NCI-H446 treated with DMSO at 0.1 percent for 48 hours (cell line): ENCODE measurements around the gene RABL6.
"Not testable (repeated sequence)": the region's sequence is repeated elsewhere in the genome, so short reads cannot be mapped to it uniquely, and the experiment has no call there.

Experiments used
- DNase-seq: peaks from one replicate; lab custom pipeline; 2025; lab: John Stamatoyannopoulos, UW

RABL6 gene

GRCh38 chr9:136821826-136822544 lies 14.2 kb downstream of the RABL6 start:
- DNase-seq, result no peak

DNA sequence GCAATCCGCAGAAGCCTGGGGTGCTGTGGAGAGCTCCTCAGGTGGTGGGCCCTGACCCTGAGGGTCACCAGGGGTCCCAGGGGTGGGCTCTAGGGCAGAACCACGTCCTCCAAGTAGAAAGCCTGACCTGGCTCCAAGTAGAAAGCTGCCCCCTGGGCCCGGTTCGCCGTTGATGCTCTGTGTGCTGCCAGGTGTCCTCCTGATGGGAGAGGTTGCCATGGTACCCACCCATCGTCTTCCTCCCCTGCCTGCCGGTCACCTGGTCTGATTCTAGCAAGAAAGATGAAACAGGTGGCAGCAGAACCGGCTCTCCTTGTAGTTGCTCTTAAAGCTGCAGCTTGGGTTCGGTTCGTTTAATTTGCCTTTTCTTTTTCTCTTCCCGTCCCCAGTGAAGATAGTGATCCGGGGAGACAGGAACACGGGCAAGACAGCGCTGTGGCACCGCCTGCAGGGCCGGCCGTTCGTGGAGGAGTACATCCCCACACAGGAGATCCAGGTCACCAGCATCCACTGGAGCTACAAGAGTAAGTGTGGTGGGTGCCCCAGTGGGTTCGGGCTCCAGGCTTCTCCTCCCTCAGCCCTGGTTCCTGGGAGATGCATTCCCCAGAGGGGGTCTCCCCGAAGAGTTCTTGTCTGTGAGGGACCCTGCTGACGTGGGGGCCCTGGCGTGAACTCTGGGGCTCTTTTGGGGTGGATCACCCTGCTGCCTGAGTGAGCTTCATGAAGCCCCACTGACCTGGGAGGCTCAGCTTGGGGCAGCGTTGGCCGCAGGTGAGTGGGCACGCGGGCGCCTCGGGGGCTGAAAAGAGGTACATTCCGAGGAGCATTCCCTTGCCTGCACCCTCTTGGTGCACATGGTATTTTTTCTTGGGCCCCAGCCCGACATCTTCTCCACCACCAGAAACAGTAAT lies 15.6 kb downstream of the RABL6 start:
- DNase-seq, result no peak

DNA sequence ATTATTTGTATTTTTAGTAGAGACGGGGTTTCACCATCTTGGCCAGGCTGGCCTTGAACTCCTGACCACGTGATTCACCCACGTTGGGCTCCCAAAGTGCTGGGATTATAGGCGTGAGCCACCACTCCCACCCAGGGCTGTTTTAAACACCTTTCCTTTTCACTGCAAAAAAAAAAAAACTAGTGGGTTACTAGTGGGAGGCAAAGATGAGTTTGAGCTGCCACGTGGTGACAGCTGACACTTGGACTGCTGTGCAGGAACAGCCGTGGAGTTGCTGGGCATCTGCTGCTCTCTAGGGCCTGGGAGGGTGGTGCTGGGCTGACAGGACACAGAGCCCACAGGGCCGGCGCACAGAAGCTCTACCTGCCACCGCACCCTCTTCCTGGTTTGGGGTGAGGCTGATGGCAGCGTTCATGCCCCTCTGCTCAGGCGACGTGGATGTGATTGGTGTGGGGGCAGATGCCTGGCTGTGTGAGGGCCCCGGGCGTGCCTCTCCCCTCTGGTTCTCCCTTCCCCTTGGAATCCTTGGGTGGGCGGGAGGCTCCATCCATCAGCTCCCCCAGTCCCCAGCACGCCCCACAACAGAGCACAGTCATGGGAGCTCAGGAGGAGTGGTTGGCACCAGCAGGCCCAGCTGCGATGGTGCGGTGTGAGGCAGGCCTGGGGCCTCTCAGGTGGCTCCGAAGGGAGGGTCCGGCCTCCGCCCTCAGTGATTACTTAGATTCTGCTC lies 16.9 kb downstream of the RABL6 start:
- no peak for DNase-seq

DNA sequence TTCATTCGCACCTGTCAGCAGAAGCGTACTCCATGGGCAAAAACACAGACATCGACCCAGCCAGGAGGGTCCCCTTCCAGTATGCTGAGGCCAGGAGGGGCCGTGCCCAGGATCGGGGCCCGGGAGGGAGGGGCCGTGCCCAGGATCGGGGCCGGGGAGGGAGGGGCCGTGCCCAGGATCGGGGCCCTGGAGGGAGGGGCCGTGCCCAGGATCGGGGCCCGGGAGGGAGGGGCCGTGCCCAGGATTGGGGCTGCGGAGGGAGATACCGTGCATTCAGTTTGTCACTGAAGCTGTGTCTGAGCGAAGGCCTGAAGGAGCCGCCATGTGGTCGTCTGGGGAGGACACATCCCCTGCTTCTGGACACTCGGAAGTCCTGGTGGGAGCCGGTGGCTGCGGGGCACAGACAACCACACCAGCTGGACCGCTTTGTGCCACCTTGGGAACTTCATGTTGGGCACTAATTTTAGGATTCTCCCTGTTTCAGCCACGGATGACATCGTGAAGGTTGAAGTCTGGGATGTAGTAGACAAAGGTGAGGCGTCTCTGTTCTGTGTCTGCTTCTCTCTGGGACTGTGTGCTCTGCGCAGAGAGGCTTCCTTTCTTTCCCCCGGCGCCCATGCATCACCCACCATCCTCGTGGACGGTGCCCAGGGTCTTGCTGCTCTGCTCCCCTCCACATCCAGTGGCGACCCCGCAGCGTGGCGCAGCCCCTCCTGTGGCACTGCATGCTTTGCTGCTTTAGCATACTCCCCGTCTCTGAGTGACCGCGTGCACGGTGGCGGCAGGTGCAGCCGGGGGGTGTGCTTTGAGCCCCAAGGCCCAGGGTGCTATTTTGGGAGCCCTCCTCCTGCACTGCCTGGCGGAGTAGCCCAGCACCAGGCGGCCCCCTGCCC lies 17.8 kb downstream of the RABL6 start:
- DNase-seq, result no peak

DNA sequence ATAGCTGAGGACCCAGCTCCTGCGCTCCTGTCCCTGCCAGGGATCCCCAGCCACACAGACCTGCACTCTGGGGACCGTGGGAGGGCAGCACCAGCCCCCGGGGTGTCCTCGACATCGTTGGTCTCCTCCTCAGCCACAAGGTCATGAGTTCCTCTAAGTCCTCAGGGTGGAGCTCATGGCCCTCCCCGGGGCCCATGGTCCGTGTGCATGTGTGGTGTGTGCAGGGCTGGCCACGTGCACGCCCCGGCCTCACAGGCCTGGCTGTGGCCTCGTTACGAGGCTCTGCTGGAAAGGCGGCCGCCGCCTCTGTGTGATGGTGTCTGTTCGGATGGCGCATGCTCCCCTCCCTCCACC lies 18.4 kb downstream of the RABL6 start:
- no peak for DNase-seq

- DNase-seq, result no peak
Observed at GRCh38 chr9:136826703-136827582, 19.2 kb downstream of the RABL6 start.

- no peak for DNase-seq
Observed at GRCh38 chr9:136827794-136828473, 20.2 kb downstream of the RABL6 start.

- DNase-seq, result no peak
Observed at GRCh38 chr9:136828474-136829140, 20.9 kb downstream of the RABL6 start.

DNA sequence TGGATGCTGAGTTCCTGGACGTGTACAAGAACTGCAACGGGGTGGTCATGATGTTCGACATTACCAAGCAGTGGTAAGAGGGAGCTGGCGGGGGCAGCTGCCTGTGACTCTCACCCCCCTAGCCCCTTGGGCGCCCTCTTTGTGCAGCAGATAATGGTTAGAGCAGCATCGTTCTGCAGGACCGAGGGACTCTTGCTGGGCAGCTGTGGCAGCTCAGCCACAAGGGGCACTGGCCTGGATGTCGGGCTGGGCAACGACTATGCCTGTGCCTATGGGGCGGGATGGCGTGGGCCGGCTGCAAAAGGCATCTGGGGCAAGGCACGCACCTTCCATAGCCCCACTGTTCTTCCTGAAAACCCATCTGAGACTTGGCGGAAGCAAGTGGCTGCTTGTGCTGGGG lies 21.7 kb downstream of the RABL6 start:
- DNase-seq, result no peak

DNA sequence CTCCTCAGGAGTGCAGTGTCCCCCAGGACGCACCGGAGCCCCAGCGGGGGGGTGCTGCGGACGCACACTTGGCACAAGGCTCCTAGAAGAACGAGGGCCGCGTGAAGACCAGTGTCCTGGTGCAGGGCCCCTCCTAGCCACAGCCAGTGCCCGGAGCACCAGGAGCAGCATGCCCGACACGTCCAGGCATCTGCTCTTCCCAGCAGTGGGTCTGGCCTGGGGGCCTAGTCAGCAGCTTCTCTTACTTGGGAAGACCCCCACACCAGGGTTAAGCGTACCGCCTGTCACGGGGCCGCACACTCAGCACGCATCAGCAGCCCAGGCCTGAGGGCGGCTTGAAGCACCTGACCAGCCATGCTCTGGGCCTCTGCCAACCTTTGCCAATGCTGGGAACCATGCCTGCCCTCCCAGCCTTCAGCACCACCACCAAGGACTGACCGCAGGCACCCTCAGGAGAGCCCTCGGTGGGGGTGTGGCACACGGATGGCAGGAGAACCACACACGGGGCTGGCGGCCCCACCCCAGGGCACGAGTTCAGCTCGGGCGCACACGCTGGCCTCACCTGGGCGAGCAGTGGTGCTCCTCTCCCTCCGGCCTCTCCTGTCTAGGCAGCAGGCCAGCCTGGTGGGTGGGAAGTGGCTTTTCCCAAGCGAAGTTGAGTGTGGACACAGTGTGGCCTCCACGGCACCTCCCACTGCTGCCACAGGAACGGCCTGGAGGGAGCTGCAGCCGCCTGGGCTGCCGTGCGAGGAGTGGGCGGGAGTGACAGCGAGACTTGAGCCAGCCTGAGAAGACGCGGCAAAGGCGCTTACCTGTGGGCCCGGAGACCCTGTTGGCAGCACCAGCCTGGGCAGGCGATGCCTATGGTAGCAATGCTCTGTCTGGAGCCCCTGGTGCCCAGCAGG lies 22.5 kb downstream of the RABL6 start:
- DNase-seq, result no peak

DNA sequence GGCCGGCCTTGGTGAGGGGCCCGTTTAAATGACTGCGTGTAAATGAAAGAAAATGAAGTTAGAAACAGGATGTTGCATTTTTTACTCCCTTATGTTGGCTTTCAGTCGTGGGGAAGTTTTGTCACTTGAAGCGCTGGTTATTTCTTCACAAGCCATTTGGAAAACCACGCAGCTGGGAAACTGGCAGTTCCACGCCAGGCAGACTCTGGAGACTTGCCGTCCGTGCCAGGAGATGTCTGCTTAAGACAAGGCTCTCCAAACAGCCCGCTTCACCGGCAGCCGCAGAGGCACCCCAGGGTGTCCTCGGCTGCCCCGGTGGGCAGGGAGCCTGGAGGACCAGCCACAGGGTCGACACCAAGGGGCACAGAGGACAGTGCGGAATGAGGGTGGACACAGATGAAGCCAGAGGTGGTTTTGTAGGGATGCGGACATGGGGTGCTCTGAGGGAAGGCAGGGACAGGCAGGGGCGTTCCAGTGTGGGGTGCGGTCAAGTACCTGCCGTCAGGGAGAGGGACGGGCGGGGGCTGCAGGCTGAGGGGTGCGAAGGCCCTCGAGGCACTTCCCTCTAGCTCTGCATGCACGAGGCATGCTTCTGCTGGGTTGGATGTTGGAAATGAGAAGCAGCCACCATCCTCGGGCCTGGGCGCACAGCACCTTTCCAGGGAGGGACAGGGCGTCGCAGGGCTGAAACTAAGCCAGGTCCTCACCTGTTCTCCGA lies 23.4 kb downstream of the RABL6 start:
- DNase-seq, result no peak

DNA sequence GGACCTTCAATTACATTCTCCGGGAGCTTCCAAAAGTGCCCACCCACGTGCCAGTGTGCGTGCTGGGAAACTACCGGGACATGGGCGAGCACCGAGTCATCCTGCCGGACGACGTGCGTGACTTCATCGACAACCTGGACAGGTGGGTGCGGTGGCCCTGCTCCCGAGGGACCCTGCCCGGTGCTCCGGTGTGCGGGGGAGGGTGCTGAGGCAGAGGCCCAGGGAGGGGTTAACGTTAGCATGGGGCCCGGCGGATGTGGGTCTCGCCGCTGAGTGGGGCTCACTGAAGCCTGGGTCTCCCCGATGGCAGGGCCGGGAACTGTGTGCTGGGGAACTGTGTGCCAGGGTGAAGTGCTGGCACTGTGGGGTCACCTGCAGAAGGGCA lies 24.0 kb downstream of the RABL6 start:
- no peak for DNase-seq

DNA sequence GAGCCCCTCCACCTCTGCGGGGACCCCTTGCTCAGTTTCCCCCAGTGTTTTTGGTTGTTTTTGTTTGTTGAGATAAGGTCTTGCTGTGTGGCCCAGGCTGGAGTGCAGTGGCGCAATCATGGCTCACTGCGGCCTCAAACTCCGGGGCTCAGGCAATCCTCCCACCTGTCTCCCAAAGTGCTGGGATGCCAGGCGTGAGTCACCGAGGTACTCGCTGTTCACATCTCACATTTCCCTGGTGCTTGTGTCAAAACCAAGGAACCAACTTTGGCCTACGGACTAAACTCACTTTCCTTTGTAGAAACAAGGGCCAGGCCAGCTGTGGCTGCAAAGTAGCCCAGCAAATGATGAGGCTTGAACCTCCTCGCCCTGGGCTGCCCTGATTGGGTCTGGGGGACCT lies 24.8 kb downstream of the RABL6 start:
- DNase-seq, result no peak

GRCh38 chr9:136833381-136834048 lies 25.8 kb downstream of the RABL6 start:
- not testable (repeated sequence) for DNase-seq

GRCh38 chr9:136835162-136835931 lies 27.6 kb downstream of the RABL6 start:
- DNase-seq, result no peak
